Measurements from ENCODE around the gene ZBTB17.

The ZBTB17 gene

GRCh38 chr1:15959827-15960446 lies 16.0 kb downstream of the ZBTB17 start:
- no peak overlapping the region for H3K4me3 ChIP-seq (ENCODE audit: low read length)
- TF ChIP-seq, protein P1, sequence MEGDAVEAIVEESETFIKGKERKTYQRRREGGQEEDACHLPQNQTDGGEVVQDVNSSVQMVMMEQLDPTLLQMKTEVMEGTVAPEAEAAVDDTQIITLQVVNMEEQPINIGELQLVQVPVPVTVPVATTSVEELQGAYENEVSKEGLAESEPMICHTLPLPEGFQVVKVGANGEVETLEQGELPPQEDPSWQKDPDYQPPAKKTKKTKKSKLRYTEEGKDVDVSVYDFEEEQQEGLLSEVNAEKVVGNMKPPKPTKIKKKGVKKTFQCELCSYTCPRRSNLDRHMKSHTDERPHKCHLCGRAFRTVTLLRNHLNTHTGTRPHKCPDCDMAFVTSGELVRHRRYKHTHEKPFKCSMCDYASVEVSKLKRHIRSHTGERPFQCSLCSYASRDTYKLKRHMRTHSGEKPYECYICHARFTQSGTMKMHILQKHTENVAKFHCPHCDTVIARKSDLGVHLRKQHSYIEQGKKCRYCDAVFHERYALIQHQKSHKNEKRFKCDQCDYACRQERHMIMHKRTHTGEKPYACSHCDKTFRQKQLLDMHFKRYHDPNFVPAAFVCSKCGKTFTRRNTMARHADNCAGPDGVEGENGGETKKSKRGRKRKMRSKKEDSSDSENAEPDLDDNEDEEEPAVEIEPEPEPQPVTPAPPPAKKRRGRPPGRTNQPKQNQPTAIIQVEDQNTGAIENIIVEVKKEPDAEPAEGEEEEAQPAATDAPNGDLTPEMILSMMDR (IDR thresholded peaks at IDR 0.05; ENCODE audit: insufficient read depth, low read depth, low read length, missing control alignments): no peak
- no peak for DNase-seq (ENCODE audit: low read depth)

- DNase-seq (ENCODE audit: low read depth): no peak
- TF ChIP-seq, protein P1 (IDR thresholded peaks at IDR 0.05; ENCODE audit: insufficient read depth, low read depth, low read length, missing control alignments): no peak
- H3K4me3 ChIP-seq (ENCODE audit: low read length): no peak overlapping the region
These were observed 16.5 kb downstream of the ZBTB17 start for GRCh38 chr1:15959424-15959823.

DNA sequence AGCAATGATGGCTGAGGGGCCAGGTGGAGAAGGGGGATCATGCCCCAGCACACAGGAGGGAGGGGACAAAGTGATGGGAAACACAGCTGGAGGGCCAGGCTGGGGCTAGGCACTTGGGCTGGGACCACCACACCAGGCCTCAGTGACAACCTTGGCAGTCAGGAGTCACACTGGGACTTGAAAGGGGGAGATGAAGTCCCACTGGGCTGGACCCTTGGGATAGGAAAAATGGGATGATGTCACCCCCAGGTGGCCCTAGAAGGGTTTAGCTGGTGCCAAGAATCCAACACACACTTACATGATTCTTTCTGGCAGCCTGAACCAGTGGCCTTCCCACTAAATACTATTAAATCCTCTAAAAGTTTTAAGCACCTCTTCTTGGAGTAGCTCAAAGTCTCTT lies 17.1 kb downstream of the ZBTB17 start:
- H3K4me3 ChIP-seq (ENCODE audit: low read length): no peak overlapping the region
- TF ChIP-seq, protein P1 (IDR thresholded peaks at IDR 0.05; ENCODE audit: insufficient read depth, low read depth, low read length, missing control alignments): peak; percentile 10
- no peak for DNase-seq (ENCODE audit: low read depth)

- no peak for DNase-seq (ENCODE audit: low read depth)
- TF ChIP-seq, protein P1 (IDR thresholded peaks at IDR 0.05; ENCODE audit: insufficient read depth, low read depth, low read length, missing control alignments): no peak
- H3K4me3 ChIP-seq (ENCODE audit: low read length): no peak overlapping the region
These were observed 17.8 kb downstream of the ZBTB17 start for GRCh38 chr1:15958111-15958510.

DNA sequence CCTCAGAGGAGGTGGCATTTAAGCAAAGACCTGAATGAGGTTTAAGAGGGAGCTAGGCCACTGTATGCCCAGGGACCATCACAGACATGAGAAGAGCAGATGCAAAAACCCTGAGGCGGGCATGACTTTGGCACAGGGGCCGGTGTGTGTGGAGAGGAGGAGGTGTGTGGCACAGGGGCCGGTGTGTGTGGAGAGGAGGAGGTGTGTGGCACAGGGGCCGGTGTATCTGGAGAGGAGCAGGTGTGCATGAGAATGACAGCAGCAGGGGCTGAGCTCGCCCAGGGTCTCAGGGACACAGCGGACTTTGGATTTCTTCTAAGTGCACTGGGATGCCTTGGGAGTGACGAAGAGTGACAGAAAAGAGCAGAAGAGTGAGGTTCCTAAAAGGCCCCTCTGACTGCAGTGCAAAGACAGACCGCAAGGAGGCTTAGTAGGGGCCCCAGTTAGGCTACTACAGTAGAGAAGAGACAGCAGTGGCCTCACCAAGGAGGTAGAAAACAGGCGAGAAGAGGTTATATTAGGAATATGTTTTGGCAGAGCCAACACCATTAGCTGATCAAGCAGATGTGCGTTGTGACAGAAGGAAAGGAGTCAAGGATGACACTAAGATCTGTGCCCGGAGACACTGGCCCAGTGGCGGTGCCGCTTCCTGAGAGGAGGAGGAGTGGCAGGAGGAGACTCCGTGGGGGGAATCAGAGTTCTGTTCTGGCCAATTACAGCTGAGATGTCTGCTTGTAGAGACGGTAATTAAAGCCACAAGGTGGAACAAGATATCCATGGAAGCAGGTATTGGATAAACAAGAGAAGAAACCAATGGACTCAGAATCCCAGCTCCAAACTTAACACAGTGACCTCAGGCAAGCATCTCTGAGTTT lies 18.4 kb downstream of the ZBTB17 start:
- no peak for DNase-seq (ENCODE audit: low read depth)
- TF ChIP-seq, protein P1 (IDR thresholded peaks at IDR 0.05; ENCODE audit: insufficient read depth, low read depth, low read length, missing control alignments): peak; percentile 52
- H3K4me3 ChIP-seq (ENCODE audit: low read length): no peak overlapping the region

- no peak overlapping the region for H3K4me3 ChIP-seq (ENCODE audit: low read length)
- DNase-seq (ENCODE audit: low read depth): peak; percentile 43
- TF ChIP-seq, protein P1 (IDR thresholded peaks at IDR 0.05; ENCODE audit: insufficient read depth, low read depth, low read length, missing control alignments): no peak
These were observed 19.8 kb downstream of the ZBTB17 start for GRCh38 chr1:15956150-15956549.
